PFSK-1 (cell line): Measurements from ENCODE around the gene CYP1A1.

Source experiments
- FOXP2 ChIP-seq: optimal IDR thresholded peaks from 2 replicates; pipeline ENCODE3; 2011; ENCODE audit warnings: borderline replicate concordance, control low read depth, inconsistent platforms; ENCODE audit not compliant: insufficient read depth; ENCODE audit errors: extremely low read length, extremely low read depth
- POLR2AphosphoS5 ChIP-seq: IDR thresholded peaks from 2 replicates; pipeline ENCODE4 v1.6.1; 2012; ENCODE audit warnings: low read depth, mild to moderate bottlenecking, control low read depth, low read length, moderate library complexity
- SIN3A ChIP-seq: IDR thresholded peaks from 2 replicates; pipeline ENCODE4 v1.6.1; 2012; ENCODE audit warnings: mild to moderate bottlenecking, low read length, moderate library complexity, borderline replicate concordance; ENCODE audit not compliant: insufficient read depth
- TAF1 ChIP-seq: IDR thresholded peaks from 2 replicates; pipeline ENCODE4 v1.6.1; 2012; ENCODE audit warnings: low read length, control low read depth, borderline replicate concordance; ENCODE audit not compliant: insufficient read depth
- TF ChIP-seq, protein P1 (sequence below), 2 experiments: IDR thresholded peaks; 2 replicates each; pipeline versions ENCODE4 v1.6.1 to v1.8.0; 2011 to 2012; ENCODE audit warnings: low read depth in 2 of 2, low read length in 2 of 2, control low read depth in 1 of 2, inconsistent platforms in 1 of 2, mild to moderate bottlenecking in 1 of 2, moderate library complexity in 1 of 2; ENCODE audit not compliant: insufficient read depth in 1 of 2

DNA sequence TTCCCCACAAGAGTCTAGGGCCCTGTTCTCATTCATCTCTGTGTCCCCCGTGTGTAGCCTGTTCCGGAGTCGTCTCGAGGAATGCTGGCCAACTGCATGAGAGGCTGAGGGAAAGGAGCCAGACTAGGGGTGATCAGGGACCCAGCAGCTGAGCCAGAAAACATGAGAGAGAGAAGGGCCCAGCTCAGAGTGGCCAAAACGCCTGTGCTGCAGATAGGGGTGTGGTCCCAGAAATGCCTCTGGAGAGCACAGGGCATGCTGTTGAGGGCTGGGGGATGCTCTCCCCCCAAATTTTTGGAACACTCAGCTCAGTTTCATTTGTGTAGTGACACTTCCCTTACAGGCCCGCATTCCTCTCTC, 37.4 kb upstream of the CYP1A1 start:
- no peak for TF ChIP-seq POLR2AphosphoS5
- TF ChIP-seq, protein P1, sequence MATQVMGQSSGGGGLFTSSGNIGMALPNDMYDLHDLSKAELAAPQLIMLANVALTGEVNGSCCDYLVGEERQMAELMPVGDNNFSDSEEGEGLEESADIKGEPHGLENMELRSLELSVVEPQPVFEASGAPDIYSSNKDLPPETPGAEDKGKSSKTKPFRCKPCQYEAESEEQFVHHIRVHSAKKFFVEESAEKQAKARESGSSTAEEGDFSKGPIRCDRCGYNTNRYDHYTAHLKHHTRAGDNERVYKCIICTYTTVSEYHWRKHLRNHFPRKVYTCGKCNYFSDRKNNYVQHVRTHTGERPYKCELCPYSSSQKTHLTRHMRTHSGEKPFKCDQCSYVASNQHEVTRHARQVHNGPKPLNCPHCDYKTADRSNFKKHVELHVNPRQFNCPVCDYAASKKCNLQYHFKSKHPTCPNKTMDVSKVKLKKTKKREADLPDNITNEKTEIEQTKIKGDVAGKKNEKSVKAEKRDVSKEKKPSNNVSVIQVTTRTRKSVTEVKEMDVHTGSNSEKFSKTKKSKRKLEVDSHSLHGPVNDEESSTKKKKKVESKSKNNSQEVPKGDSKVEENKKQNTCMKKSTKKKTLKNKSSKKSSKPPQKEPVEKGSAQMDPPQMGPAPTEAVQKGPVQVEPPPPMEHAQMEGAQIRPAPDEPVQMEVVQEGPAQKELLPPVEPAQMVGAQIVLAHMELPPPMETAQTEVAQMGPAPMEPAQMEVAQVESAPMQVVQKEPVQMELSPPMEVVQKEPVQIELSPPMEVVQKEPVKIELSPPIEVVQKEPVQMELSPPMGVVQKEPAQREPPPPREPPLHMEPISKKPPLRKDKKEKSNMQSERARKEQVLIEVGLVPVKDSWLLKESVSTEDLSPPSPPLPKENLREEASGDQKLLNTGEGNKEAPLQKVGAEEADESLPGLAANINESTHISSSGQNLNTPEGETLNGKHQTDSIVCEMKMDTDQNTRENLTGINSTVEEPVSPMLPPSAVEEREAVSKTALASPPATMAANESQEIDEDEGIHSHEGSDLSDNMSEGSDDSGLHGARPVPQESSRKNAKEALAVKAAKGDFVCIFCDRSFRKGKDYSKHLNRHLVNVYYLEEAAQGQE (IDR thresholded peaks at IDR 0.05; ENCODE audit: insufficient read depth in 1 of 2, low read depth in 2 of 2, low read length in 2 of 2), result no peak
- no peak for TF ChIP-seq TAF1
- no peak for TF ChIP-seq SIN3A
- no peak for TF ChIP-seq FOXP2
